Neural cell (in vitro differentiated cells): ENCODE data around the gene TRIM62. TPM values are rescaled to one million over a fixed set of nuclear protein-coding genes. Genes with fewer than 3 reads are reported as not detected.

ENCODE experiments used
- H2AFZ ChIP-seq: fragments of 200-600, 300-800 bp; sonication (generic), shearing (Covaris generic); 2 replicates; pipeline ENCODE4 v1.6.0; 2014; ENCODE audit warnings: low read depth, mild to moderate bottlenecking, antibody characterized with exemption, low read length, moderate library complexity
- H3F3A ChIP-seq: fragments of 200-600 bp; shearing (Covaris generic); 2 replicates; pipeline ENCODE4 v1.6.1; 2016; ENCODE audit warnings: mild to moderate bottlenecking, moderate library complexity, mixed read lengths, antibody characterized with exemption, low read length; ENCODE audit not compliant: insufficient read depth, poor library complexity, severe bottlenecking
- H3K27ac ChIP-seq: fragments of 200-600, 300-800 bp; sonication (generic), shearing (Covaris generic); 2 replicates; pipeline ENCODE4 v1.5.1; 2014; ENCODE audit warnings: mild to moderate bottlenecking, low read length, moderate library complexity
- H3K27me3 ChIP-seq: fragments of 300-800, 200-600 bp; sonication (generic), shearing (Covaris generic); 2 replicates; pipeline ENCODE4 v1.6.0; 2014; ENCODE audit warnings: mild to moderate bottlenecking, low read depth, low read length, moderate library complexity; ENCODE audit not compliant: insufficient read depth
- H3K36me3 ChIP-seq: fragments of 300-800, 200-600 bp; sonication (generic), shearing (Covaris generic); 2 replicates; pipeline ENCODE4 v1.5.1; 2014; ENCODE audit warnings: mild to moderate bottlenecking, antibody characterized with exemption, low read length, moderate library complexity; ENCODE audit not compliant: insufficient read depth
- H3K4me2 ChIP-seq: fragments of 300-800, 200-600 bp; sonication (generic), shearing (Covaris generic); 2 replicates; pipeline ENCODE4 v1.6.0; 2014; ENCODE audit warnings: mild to moderate bottlenecking, low read length
- H3K4me3 ChIP-seq: fragments of 300-800, 200-600 bp; sonication (generic), shearing (Covaris generic); 2 replicates; pipeline ENCODE4 v1.5.1; 2014; ENCODE audit warnings: mild to moderate bottlenecking, low read length, moderate library complexity
- H3K79me2 ChIP-seq: fragments of 200-600 bp; shearing (Covaris generic); replicated peaks from 2 replicates; pipeline ENCODE4 v1.6.0; 2014; ENCODE audit warnings: mild to moderate bottlenecking, low read length, moderate library complexity; ENCODE audit not compliant: insufficient read depth
- H3K9ac ChIP-seq: fragments of 300-800, 200-600 bp; sonication (generic), shearing (Covaris generic); 2 replicates; pipeline ENCODE4 v1.6.1; 2016; ENCODE audit warnings: mild to moderate bottlenecking, low read length, mixed read lengths
- H3K9me2 ChIP-seq: fragments of 200-600 bp; shearing (Covaris generic); 2 replicates; pipeline ENCODE4 v1.6.1; 2016; ENCODE audit warnings: mild to moderate bottlenecking, low read length, mixed read lengths; ENCODE audit not compliant: insufficient read depth
- H3K9me3 ChIP-seq: fragments of 200-600, 300-800 bp; sonication (generic), shearing (Covaris generic); 2 replicates; pipeline ENCODE4 v1.6.1; 2016; ENCODE audit warnings: mild to moderate bottlenecking, mixed run types, low read length, moderate library complexity, mixed read lengths
- H4K20me1 ChIP-seq: fragments of 200-600 bp; shearing (Covaris generic); 2 replicates; pipeline ENCODE4 v1.6.1; 2016; ENCODE audit warnings: mild to moderate bottlenecking, mixed run types; ENCODE audit not compliant: insufficient read depth
- CTCF ChIP-seq: fragments of 450-650 bp; IDR thresholded peaks from 2 replicates; pipeline ENCODE4 v1.5.1; 2014; ENCODE audit warnings: antibody characterized with exemption, mild to moderate bottlenecking, moderate library complexity; ENCODE audit not compliant: poor library complexity, severe bottlenecking
- EP300 ChIP-seq: fragments of 450-650 bp; conservative IDR thresholded peaks from 2 replicates; pipeline ENCODE4 v1.6.1; 2014; ENCODE audit warnings: antibody characterized with exemption, mild to moderate bottlenecking, moderate library complexity; ENCODE audit not compliant: poor library complexity, severe bottlenecking
- EZH2 ChIP-seq: fragments of 200-600, 300-800 bp; shearing (Covaris generic), sonication (generic); IDR thresholded peaks from 2 replicates; pipeline ENCODE4 v1.6.1; 2014; ENCODE audit warnings: antibody characterized with exemption, low read length, borderline replicate concordance, mild to moderate bottlenecking; ENCODE audit not compliant: insufficient read depth, poor library complexity, severe bottlenecking
- POLR2AphosphoS5 ChIP-seq: IDR thresholded peaks from 2 replicates; pipeline ENCODE4 v1.6.1; 2012
- RAD21 ChIP-seq: fragments of 450-650 bp; conservative IDR thresholded peaks from 2 replicates; pipeline ENCODE4 v1.6.1; 2014; ENCODE audit warnings: antibody characterized with exemption, mild to moderate bottlenecking, moderate library complexity
- REST ChIP-seq: IDR thresholded peaks from 2 replicates; pipeline ENCODE4 v1.6.1; 2012; ENCODE audit warnings: borderline replicate concordance
- SMC3 ChIP-seq: fragments of 450-650 bp; conservative IDR thresholded peaks from 2 replicates; pipeline ENCODE4 v1.6.1; 2014; ENCODE audit warnings: antibody characterized with exemption, mild to moderate bottlenecking, moderate library complexity; ENCODE audit not compliant: poor library complexity
- TAF1 ChIP-seq: IDR thresholded peaks from 2 replicates; pipeline ENCODE4 v1.6.1; 2012; ENCODE audit warnings: low read depth
- polyA plus RNA-seq: library from polyadenylated mRNA; depleted of rRNA; stranded (reverse); fragments of >200 nt; gene quantifications from 2 replicates; pipeline ENCODE4 v1.2.3, GENCODE V29; 2014

The TRIM62 gene
- polyA plus RNA-seq, 1 donor from 2014 or later: 4.3 TPM

- Histone ChIP-seq H3K27me3 (no peaks in the 10 kb centered on the region), H3K9me2 (no peaks in the 10 kb centered on the region), H3K9ac (no peak overlapping the region), H3K27ac (no peak overlapping the region), H3K9me3 (no peaks in the 10 kb centered on the region), H4K20me1 (no peaks in the 10 kb centered on the region), H3F3A (no peaks in the 10 kb centered on the region), H3K79me2 (no peaks in the 10 kb centered on the region), H2AFZ (no peak overlapping the region), H3K4me2 (no peak overlapping the region), H3K36me3 (no peaks in the 10 kb centered on the region), H3K4me3 (no peak overlapping the region)
- TF ChIP-seq REST (no peak), RAD21 (no peak), TAF1 (no peak), POLR2AphosphoS5 (no peak), EP300 (no peak), SMC3 (no peak), EZH2 (no peak), CTCF (no peak)
Observed at GRCh38 chr1:33211972-33212371, 30.1 kb upstream of the TRIM62 start.

- TF ChIP-seq REST (no peak), TAF1 (no peak), POLR2AphosphoS5 (no peak), SMC3 (no peak), EZH2 (no peak), CTCF (no peak), RAD21 (no peak)
- H3K36me3 ChIP-seq: no peaks in the 10 kb centered on the region
- no peak overlapping the region for H2AFZ ChIP-seq
- no peaks in the 10 kb centered on the region for H3K27me3 ChIP-seq
- H3K9ac ChIP-seq: no peak overlapping the region
- no peak overlapping the region for H3K4me2 ChIP-seq
- H4K20me1 ChIP-seq: no peaks in the 10 kb centered on the region
- no peak overlapping the region for H3K4me3 ChIP-seq
- H3K9me3 ChIP-seq: no peaks in the 10 kb centered on the region
- no peak overlapping the region for H3K27ac ChIP-seq
- no peaks in the 10 kb centered on the region for H3K79me2 ChIP-seq
- H3F3A ChIP-seq: no peaks in the 10 kb centered on the region
- H3K9me2 ChIP-seq: no peaks in the 10 kb centered on the region
Observed at GRCh38 chr1:33206340-33206739, 24.5 kb upstream of the TRIM62 start.
